Measurements from ENCODE around the gene SEPTIN12. TPM values are rescaled to one million over a fixed set of nuclear protein-coding genes. Genes with fewer than 3 reads are reported as not detected.

Gene SEPTIN12
- total RNA-seq, result not detected

GRCh38 chr16:4787627-4788482 lies at the start of gene SEPTIN12:
Gene SEPTIN12, minus strand, starts transcription at chr16:4788345. Its CDS starts 700 bp downstream, at chr16:4787645.
- POLR2A ChIA-PET, result no interaction called here
- CTCF ChIA-PET, result no interaction called here

DNA sequence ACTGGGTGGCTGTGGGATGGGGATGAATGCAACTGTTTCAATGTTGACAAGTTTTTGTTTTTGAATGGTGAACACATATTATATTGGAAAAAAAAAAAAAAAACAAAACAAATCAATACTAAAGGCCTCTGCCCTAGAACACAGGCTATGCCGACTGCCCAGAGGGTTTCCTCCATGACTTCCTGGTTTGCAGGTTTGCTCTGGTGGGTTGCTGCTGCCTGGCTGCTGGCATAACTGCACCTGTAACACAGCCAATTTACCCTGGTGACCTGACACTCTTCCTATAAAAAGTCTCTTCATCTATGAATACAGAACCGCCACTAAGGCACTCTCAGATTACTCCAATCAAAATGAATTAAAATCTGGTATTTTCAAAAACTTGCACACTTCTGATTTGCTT lies 48.6 kb upstream of the SEPTIN12 start:
- POLR2A ChIA-PET, result no interaction called here
- CTCF ChIA-PET, result no interaction called here

GRCh38 chr16:4833584-4833983 lies 45.4 kb upstream of the SEPTIN12 start:
- CTCF ChIA-PET, result interaction anchor here (0.6 to 1.5 kb wide), 2 partner anchors 25 to 103 kb away, joined by 3 to 4 read pairs; no protein-coding TSS in a partner anchor
- POLR2A ChIA-PET, result interaction anchor here (0.6 to 0.7 kb wide), 3 partner anchors 10 to 372 kb away, joined by 3 to 13 read pairs (median 3); no protein-coding TSS in a partner anchor

GRCh38 chr16:4832698-4833343 lies 44.7 kb upstream of the SEPTIN12 start:
- CTCF ChIA-PET, result interaction anchor here (1.5 kb wide), 1 partner anchor 24 kb away, joined by 4 read pairs; no protein-coding TSS in a partner anchor

GRCh38 chr16:4831616-4832015 lies 43.5 kb upstream of the SEPTIN12 start:
- CTCF ChIA-PET, result no interaction called here
- POLR2A ChIA-PET, result no interaction called here

More at GRCh38 chr16:4832698-4833343, 44.7 kb upstream of the SEPTIN12 start:
- POLR2A ChIA-PET, result no interaction called here

GRCh38 chr16:4830408-4830807 lies 42.3 kb upstream of the SEPTIN12 start:
- POLR2A ChIA-PET, result no interaction called here
- CTCF ChIA-PET, result no interaction called here

DNA sequence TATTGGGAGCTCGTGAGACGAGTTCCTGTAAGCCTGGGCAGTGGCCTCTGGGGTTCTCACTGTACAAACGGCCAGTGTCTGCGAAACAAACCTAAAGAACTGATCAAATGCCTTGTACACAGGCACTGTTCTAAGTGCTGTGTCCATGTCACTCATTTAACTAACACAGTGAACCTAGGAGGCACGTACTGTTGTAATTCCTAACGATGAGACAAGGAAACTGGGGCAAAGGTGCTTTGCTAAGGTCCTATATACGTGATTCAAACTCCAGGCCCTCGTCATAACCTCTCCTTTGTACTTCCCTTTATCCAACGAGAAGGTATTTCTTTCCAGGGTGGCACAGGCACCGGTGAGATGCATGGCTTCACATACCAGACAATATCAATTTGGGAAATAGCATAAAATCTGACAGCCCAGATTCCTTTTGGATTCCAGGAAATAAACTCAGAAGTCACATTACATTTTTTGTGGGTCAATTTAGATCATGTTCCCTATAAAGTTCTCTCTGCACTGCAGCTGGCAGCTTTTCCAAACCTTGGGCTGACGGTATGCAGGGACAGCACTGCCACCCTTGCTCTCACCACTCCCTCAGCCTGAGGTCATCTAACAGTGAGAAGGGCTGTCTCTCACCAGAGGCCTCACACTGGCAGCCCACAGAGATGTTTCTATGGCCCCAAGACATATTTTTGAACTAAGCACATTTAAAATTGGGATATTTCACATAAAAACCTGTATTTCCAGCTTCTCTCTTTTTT lies 40.6 kb upstream of the SEPTIN12 start:
- POLR2A ChIA-PET, result no interaction called here

GRCh38 chr16:4826980-4827379 lies 38.8 kb upstream of the SEPTIN12 start:
- POLR2A ChIA-PET, result no interaction called here
- CTCF ChIA-PET, result no interaction called here

More for the DNA sequence above, 40.6 kb upstream of the SEPTIN12 start:
- CTCF ChIA-PET, result no interaction called here

- POLR2A ChIA-PET, result no interaction called here
- CTCF ChIA-PET, result no interaction called here
Measured at GRCh38 chr16:4826526-4826925, 38.4 kb upstream of the SEPTIN12 start.

GRCh38 chr16:4825196-4825595 lies 37.1 kb upstream of the SEPTIN12 start:
- POLR2A ChIA-PET, result no interaction called here
- CTCF ChIA-PET, result interaction anchor here (0.5 kb wide), 1 partner anchor 132 kb away, joined by 3 read pairs; no protein-coding TSS in a partner anchor

DNA sequence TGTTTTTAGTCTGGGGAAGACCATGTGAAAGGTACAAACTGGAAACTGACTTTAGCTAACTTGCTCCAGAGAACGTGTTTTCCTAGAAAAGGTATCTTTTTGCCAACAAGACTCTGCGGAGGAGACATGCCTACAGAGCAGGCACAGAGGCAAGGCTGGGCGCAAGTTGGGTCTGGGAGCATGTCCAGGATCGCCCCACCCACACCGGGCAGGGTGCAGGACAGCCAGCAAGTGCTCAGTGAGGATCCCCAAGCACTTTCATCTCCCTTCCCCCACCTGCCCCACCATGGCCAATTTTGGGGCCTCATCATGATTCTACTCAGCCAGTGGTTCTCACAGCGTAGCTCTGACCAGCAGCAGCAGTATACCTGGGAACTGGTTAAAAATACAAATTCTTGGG lies 32.5 kb upstream of the SEPTIN12 start:
- POLR2A ChIA-PET, result no interaction called here
- CTCF ChIA-PET, result no interaction called here

DNA sequence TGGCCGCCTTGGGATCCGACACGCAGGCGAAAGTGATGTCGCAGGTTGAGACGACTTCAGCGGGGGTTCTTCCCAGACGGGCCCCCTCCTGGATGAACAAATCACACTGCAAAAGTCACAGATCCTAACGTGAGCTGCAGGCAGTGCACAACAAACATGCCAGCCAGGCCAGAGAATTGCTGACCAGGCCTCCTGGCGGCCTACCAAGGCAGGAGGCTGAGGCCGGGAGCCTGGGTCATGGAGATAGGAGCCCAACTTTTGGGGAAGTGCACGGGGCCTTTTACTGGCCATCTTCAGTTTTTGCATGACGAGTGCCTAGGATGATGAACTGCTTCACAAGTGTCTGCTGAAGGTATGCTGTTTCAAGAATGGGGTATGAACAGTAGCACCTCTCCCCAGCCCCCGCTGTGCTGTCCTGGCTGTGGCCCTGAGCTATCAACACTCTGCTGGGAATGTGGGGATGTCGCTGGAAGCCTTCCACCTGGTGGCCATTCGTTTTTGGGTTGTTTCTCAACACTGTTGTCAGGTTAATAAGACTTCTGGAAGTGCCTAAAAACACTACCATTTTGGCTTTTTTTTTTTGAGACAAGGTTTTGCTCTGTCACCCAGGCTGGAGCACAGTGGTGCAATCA lies 26.5 kb upstream of the SEPTIN12 start:
- POLR2A ChIA-PET, result no interaction called here
- CTCF ChIA-PET, result interaction anchor here (1.0 kb wide), 1 partner anchor 142 kb away, joined by 4 read pairs; no protein-coding TSS in a partner anchor

- CTCF ChIA-PET, result no interaction called here
- POLR2A ChIA-PET, result no interaction called here
Measured at GRCh38 chr16:4814046-4814445, 25.9 kb upstream of the SEPTIN12 start.

- POLR2A ChIA-PET, result no interaction called here
- CTCF ChIA-PET, result interaction anchor here (0.7 kb wide), 1 partner anchor 135 kb away, joined by 4 read pairs; no protein-coding TSS in a partner anchor
Measured at GRCh38 chr16:4813251-4814003, 25.3 kb upstream of the SEPTIN12 start.

GRCh38 chr16:4811773-4812172 lies 23.6 kb upstream of the SEPTIN12 start:
- CTCF ChIA-PET, result no interaction called here
- POLR2A ChIA-PET, result no interaction called here

DNA sequence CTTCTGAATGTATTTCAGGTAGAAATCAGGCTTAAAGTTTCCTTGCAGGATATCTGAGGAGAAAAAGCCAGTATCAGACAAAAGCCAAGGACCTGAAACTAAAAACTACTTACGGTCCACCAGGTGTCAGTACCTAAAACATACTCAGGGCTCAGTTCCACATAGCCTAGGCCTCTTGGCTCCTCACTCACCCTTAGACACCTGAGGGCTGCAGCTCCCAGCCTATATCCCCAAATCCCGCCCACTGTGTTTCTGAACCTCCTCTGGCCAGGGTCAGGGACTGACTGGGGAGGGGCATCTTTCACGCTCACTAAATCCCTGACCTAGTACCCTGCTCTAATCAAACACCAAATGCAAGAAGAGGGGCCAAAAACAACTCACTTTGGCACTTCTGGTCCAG lies 23.1 kb upstream of the SEPTIN12 start:
- POLR2A ChIA-PET, result no interaction called here
- CTCF ChIA-PET, result no interaction called here

GRCh38 chr16:4806280-4806679 lies 18.1 kb upstream of the SEPTIN12 start:
- POLR2A ChIA-PET, result no interaction called here
- CTCF ChIA-PET, result no interaction called here

DNA sequence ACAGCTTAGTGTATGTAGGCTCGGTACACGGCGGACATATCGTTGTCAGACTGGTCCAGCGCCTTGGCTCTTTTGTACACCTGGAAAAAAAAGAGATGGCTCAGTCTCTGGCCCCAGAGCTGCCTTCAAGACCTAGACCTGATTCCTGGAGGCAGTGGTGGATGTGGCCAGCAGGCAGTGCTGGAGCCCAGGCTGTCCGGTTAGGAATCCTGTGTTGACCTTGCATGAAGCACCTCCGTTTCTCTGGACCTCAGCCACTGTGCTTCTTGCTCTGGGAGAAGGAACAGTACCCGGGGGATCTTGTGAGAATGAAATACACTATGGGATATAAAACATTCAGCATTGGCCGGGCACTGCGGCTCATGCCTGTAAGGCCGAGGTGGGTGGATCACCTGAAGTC lies 17.1 kb upstream of the SEPTIN12 start:
- ChIA-PET CTCF (no interaction called here), POLR2A (no interaction called here)
